Activated CD4-positive, CD25-positive, alpha-beta regulatory T cell treated with anti-CD3 and anti-CD28 coated beads, Interleukin-2, amount 50 U/mL, for 72 hours (primary cell): ENCODE data around the gene OVOL3.
A peak's percentile ranks its signal among the peaks of the same experiment; 100 is the strongest.
"Not testable (repeated sequence)": the region's sequence is repeated elsewhere in the genome, so short reads cannot be mapped to it uniquely, and the experiment has no call there.

Source experiments
- DNase-seq: peaks from one replicate; pipeline ENCODE4 v3.0.0; 2021

OVOL3 gene

DNA sequence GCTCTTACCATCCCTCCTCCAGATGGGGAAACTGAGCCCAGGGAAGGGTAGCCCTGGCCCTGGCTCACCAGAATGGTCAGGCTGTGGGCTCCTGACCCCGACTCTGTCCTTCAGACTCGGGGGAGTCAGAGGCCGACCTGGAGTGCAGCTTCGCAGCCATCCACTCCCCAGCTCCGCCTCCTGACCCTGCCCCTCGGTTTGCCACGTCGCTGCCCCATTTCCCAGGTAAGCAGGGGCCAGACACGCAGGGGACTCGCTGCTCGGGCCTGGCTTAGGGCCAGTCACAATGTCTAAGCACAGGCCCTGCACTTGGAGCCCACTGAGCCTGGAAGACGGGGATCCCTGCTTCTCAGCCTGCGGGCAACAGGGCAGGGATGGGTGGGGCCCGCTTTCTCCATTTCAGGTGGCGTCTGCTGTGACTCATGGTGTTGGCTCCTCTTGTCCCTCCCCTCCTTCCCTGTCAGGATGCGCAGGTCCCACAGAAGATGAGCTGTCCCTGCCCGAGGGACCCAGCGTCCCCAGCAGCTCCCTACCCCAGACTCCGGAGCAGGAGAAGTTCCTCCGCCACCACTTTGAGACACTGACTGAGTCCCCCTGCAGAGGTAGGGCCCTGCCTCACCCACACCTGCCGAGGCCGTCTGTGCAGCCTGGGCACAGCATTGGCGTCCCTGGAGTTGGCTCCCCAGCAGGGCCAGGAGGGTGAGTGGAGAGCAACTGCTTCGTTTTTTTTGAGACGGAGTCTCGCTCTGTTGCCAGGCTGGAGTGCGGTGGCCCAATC lies 9.2 kb upstream of the OVOL3 start:
- no peak for DNase-seq

DNA sequence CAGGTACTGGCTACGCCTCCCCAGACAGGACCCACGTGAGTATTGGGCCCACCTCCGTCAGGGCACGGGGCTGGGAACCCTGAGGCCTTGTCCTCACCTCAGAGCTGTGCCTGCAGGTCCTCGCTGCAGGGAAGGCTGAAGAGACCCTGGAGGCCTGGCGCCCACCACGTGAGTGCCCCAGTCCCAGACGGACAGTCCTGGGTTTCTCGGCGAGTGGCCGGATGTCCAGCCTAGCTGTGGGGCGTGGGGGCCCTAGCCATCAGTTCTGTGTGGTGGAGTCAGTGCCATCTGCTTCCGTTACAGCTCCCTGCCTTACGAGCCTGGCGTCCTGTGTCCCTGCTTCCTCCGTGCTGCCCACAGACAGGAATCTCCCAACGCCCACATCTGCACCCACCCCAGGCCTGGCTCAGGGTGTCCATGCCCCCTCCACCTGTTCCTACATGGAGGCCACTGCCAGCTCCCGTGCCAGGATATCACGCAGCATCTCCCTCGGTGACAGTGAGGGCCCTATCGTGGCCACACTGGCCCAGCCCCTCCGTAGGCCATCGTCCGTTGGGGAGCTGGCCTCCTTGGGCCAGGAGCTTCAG lies 7.8 kb upstream of the OVOL3 start:
- no peak for DNase-seq

DNA sequence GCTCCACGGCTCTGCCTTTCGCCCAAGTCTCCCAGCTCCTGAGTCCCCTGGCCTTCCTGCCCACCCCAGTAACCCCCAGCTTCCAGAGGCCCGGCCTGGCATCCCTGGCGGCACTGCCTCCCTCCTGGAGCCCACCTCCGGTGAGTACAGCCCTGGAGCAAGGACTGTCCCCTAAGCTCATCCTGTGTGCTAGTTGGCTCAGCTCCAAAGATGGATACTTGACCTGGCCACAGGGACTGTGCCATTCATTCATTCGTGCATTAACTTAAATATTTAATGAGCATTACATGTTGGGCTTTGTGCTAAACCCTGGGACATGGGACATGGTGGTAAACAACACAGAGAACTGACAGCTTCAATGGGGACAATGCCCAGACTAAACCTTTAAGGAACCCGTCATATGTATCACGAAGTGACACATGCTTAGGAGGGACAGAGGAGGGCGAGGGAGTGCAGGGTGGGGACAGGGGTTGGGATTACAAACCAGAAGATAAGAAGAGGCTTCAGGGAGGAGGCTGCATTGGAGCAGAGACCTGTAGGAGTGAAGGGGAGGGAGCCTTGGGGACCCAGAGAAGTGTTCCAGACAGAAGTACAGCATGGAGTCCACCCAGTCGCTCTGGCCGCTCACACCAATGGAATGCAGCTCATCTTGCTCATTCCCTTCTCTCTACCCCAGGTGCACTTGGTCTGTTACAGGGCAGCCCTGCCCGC lies 6.9 kb upstream of the OVOL3 start:
- no peak for DNase-seq

DNA sequence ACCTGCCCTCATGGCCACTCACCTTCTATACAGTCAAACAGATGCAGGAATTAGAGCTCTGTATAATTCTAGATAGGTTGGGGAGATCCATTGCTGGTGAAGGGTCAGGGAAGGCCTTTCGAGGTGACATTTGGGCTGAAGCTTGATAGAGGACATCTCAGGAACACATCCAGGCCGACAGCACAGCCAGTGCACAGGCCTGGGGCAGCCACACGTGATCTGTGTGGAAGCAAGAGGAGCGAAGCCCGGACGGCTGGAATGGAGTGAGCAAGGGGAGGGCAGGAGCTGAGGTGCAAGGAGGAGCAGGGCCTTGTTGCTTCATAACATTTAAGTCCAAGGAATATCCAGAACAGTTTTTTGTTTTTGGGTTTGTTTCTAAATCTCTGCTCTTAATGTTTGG lies 4.5 kb upstream of the OVOL3 start:
- DNase-seq, result no peak

DNA sequence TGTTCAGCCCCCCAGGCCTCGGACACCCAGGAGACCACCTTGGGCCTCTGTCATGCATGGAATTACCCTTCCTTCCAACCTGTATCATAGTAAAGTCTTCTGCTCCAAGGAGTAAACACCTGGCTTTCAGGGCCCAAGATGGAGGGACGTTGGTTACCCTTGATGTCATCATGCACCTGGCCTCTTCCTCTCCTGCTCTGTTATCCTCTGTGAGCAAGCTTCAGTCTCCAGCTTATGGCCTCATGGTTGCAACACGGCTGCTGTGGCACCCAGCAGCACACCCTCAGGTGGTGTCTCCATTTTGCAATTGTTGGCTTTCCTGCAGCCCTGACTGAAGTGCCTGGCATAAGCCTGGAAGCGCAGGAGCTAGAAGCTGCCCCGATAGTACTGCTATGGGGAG lies 4.0 kb upstream of the OVOL3 start:
- no peak for DNase-seq

DNA sequence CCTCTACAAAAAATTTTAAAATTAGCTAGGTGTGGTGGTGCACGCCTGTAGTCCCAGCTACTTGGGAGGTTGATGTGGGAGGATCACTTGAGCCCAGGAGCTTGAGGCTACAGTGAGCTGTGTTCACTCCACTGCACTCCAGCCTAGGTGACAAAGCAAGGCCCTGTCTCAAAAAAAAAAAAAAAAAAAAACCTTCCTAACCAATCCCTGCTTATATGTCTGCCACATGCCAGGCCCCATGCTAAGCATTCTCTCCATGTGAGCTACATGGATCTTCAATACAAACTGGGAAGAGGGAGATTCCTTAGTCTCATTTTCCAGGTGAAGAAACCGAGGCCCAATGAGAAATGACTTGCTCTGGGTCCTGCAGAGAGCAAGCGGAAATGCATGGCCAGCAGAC lies 2.3 kb upstream of the OVOL3 start:
- no peak for DNase-seq

DNA sequence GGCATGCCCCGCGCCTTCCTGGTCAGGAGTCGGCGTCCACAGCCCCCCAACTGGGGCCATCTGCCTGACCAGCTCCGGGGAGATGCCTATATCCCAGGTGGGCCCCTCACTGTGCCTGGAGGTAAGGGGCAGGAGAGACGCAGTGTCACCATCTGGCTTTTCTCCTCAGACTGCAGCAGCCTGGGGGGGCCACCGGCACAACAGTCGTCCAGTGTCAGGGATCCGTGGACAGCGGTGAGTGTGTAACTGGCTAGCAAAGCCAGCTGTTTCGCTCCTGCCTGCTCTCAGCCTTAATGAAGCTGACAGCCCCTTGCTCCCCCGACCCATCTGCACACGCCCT lies 227 bp downstream of the OVOL3 start:
- DNase-seq, result no peak

DNA sequence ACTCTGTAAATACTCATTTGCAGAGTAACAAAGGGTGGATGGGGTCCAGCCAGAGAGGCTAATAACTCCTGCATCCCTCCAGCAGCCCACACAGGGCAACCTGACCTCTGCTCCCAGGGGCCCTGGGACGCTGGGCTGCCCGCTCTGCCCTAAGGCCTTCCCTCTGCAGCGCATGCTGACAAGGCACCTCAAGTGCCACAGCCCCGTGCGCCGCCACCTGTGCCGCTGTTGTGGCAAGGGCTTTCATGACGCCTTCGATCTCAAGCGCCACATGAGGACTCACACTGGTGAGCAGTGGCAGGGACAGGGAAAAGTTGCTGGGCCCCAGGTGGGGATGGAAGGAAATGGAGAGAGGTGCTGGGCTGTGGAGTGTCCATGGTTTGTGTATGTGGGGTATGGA lies 1.7 kb downstream of the OVOL3 start:
- DNase-seq, result no peak

DNA sequence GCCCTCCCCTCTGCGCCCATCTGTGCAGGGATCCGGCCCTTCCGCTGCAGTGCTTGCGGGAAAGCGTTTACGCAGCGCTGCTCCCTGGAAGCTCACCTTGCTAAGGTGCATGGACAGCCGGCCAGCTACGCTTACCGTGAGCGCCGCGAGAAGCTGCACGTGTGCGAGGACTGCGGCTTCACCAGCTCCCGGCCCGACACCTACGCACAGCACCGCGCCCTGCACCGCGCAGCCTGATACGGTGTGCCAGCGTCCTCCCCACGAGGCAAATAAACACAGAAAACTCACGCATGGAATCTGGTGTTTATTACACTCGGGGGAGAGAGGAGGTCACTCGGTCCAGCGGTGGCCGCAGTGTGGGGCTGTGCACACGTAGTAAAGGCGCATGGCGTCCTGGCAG lies 2.5 kb downstream of the OVOL3 start:
- no peak for DNase-seq

DNA sequence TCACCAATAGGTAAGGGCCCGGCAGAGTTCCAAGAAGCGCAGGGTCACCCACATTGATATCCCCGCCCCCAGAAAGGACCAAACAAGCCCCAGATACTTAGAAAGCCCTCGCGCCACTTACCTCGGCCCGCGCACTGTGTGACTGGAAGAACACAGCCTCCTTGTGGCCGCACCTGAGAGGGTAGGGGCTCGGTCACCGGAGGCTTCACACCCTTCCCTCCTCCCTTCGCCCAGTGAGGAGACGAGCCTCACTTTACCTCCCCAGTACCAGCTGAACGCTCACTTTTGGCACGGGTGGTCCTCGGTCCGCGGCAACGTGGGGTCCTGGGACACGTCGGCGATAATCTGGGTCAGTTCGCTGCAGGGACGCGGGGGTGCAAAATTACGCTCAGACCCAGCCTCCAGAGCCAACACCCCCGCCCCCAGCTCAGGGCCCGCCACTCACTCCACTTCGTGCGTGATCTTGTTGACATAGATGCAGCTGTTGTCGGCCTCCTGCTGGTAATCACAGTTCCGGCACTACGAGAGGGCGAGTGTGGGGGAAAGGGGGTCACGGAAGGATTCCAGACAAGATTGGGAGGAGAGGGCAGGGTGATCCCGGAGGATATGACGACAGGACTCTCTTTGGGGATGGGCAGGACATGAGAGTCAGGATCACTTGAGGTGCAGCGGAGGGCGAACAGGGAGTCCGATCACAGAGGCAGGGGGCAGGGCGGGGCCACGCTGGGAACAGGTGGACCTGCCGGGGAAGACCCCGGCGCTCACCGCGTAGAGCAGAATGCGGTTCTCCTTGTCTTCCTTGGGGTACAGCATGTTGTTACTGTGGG lies 3.2 kb downstream of the OVOL3 start:
- DNase-seq, result peak; percentile 39

DNA sequence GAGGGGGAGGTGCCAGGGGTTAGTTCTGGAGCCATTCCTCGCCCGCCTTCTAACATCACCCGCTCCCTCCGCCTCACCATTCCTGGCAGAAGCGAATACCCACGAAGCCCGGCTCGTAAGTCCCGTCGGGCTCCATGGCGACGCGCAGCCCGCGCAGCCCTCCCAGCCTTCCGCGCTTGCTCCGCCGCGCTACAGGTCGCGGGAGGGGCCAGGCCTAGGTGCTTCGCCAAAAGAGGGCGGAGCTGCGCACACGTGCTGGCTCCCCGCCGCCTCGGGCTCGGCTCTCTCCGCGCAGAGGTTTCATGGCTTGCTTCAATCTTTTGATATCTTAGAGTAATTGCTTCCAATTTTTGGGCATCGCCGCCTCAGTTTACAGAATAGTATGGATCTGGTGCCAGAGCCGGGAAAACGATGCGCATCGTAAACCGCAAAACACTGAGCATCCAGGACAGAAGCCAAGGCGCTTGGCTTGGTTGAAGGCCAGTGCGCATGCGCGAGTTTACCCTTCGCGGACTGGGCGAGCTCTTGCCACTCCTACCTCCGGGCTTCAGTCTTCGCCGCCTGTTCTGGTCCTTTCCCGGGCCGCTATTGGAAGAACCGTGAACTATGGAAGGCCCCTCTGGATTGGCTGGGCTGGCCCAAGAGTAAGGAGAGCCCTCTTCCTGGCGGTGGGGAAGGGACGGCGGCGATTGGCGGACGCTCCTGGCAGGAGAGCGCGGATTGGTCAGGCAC lies 3.9 kb downstream of the OVOL3 start, which contains the start of gene POLR2I:
Gene POLR2I, minus strand, starts transcription at position 155 of the 732 bp plus-strand sequence. Its CDS starts 19 bp downstream, at position 136.
- peak; percentile 95 for DNase-seq

DNA sequence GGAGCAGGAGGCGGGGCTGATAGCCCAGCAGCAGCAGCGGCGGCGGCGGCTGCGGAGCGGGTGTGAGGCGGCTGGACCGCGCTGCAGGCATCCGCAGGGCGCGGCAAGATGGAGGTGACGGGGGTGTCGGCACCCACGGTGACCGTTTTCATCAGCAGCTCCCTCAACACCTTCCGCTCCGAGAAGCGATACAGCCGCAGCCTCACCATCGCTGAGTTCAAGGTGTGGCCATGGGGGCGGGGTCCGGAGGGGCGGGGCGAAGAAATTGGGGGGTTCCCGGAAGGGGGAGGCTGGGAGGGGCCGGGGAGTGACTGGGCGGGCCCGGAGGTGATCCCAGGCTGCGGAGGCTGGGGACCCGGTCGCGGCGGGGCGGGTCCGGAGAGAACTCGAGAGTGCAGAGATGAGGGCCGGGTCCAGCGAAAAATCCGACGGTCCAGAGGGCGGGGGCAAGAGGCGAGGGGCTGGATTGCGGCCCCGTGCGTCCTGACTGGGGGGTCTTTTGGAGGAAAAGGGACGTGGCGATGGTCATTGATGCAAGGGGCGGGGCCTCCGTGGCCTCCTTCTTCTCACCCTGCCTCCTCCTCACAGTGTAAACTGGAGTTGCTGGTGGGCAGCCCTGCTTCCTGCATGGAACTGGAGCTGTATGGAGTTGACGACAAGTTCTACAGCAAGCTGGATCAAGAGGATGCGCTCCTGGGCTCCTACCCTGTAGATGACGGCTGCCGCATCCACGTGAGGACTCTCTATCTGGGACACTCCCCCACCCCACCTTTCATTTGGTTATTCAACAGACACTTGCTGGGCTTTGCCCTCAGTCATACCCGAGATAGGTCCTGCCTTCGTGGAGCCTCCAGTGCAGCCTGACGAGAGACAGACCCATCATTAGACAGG lies 4.8 kb downstream of the OVOL3 start, which contains the start of gene TBCB:
Gene TBCB, plus strand, starts transcription at position 16 of the 891 bp plus-strand sequence. Its CDS starts 93 bp downstream, at position 109.
- peak; percentile 85 for DNase-seq

DNA sequence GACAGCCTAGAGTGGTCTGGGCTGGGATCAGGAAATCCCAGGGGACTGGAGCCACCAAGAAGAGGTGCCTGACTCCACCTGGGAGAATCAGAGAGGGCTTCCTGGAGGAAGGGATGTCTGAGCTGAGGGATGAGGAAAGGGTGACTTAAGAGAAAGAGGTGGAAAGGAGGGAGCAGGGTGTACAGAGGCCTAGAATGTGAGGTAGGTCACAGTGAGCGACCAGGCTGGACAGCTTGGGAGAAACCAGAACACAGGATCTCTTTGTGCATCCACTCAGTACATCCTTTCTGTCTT lies 5.3 kb downstream of the OVOL3 start:
- no peak for DNase-seq

DNA sequence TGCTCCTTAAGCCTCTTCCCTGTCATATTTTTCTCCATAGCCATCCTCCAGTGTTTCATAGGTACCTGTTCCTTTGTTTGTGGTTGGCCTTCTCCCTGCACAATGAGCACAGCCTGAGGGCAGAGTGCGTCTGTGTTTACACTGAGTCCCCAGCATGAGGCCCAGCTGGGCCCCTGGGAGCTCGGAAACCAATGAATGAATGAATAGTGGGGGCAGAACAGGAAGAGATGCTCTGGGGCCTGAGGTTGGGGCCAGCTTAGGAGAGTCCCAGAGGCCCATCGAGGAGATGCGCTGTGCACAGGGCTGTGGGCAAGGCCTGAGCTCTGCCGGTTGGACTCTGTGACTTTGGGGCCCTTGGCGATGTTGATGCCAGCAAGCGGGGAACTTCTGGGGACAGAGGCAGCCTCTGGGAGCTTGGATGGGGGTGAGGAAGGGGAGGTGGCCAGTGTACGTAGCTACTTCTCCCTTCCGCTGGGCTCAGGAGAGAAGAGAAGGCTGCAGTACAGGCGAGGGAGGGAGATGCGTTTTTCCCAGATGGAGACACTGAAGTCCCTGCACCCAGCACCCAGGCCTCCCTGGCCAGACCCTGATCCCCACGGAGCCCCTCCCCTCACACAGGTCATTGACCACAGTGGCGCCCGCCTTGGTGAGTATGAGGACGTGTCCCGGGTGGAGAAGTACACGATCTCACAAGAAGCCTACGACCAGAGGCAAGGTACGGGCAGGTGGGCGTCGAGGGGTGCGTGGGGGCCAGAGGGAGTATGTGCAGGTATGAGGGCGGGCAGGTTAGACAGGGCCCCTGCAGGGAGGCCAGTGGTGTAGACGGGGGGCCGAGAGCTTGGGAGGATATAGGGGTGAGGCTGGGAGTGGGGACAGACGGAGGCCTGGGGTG lies 9.4 kb downstream of the OVOL3 start:
- DNase-seq, result no peak

DNA sequence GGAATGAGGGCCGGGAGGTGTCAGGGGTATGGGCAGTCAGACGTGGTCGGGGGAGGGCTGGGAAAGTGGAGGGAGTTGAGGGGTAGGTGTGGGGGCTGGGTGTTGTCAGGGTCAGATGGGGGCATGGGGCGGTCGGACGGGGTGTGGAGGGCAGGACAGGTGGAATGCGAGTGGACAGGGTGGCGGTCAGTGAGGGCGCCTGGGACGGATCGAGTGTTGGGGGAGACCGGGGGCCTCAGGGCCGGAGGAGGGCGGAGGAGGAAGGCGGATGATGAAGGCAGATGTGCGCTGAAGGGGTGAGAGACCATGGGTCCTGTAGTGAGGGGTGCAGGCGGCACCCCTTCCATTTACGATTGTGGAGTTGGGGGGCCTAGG lies 10.0 kb downstream of the OVOL3 start:
- no peak for DNase-seq

DNA sequence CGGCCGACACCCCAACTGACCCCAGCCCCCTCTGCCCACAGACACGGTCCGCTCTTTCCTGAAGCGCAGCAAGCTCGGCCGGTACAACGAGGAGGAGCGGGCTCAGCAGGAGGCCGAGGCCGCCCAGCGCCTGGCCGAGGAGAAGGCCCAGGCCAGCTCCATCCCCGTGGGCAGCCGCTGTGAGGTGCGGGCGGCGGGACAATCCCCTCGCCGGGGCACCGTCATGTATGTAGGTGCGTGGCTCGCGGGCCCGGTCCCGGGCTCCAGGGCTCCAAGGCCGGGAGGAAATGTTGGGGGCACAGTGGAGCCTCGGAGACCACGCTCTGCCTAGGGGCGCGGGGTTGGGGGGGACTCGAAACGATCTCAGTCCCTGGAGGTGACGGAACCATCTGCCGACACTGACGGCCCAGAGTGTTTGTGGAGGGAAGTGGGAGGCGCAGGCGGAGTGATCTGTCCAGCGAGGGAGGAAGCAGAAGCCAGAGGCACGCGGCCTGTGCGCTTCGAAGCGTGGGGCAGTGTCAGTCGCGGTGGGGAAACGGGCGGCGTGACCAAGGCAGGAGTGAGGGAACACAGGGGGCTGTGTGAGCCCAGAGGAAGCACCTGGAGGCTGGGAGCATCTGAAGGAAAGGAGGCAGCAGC lies 10.7 kb downstream of the OVOL3 start:
- no peak for DNase-seq

DNA sequence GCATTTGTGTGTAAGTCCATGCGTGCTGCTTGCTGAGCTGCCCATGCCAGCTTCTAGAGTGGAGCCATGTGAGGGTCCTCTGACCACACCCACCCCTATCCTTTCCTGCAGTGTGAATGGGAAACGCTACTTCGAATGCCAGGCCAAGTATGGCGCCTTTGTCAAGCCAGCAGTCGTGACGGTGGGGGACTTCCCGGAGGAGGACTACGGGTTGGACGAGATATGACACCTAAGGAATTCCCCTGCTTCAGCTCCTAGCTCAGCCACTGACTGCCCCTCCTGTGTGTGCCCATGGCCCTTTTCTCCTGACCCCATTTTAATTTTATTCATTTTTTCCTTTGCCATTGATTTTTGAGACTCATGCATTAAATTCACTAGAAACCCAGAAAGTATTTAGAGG lies 14.6 kb downstream of the OVOL3 start:
- no peak for DNase-seq

DNA sequence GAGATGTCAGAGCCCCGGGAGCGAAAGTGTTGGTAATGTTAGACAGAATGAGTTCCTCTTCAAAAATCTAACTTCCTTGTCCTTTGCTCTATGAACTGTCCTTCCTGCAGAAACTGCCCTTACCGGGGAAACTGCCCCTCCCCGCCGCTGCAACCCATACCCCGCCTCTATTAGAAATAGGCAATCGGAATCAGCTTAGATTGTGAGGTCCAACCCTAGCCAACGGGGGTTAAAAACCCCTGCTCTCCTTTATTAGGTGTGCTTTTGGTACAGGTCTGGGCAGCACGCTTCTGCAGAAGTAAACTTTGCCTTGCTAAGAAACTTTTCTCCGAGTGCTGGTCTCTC lies 17.4 kb downstream of the OVOL3 start:
- no peak for DNase-seq

DNA sequence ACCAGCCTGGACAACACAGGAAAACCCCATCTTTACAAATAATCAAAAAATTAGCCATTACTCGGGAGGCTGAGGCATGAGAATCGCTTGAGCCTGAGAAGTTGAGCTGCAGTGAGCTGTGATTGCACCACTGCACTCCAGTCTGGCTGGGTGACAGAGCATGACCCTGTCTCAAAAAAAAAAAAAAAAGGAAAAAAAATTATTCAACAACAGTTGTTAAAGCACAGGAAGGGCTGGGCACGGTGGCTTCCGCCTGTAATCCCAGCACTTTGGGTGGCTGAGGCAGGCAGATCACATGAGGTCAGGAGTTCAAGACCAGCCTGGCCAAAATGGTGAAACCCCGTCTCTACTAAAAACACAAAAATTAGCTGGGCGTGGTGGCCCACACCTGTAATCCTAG lies 20.3 kb downstream of the OVOL3 start:
- DNase-seq, result not testable (repeated sequence)

DNA sequence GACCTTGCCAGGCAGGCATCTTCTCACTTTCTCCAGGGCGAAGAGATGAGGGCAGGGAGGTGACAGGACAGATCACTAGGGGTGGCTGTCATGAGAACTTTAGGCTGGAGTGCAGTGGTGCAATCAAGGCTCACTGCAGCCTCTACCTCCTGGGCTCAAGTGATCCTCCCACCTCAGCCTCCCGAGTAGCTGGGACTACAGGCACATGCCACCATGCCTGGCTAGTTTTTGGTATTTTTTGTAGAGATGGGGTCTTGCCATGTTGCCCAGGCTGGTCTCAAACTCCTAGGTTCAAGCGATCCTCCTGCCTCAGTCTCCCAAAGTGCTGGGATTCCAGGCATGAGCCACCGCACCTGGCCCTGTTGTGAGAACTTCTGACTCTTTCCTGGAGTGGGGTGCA lies 23.9 kb downstream of the OVOL3 start:
- not testable (repeated sequence) for DNase-seq
